GM23338 (cell line): ENCODE results near the gene PRR29. TPM values are rescaled to one million over a fixed set of nuclear protein-coding genes. Genes with fewer than 3 reads are reported as not detected.

Source experiments
- ATAC-seq: fragments of 200-7000 bp; cut with Tn5 transposase; 3 replicates; pipeline ENCODE4 v1.9.1; 2020
- DNase-seq: peaks from one replicate; pipeline ENCODE4 v3.0.0-alpha.2; 2015; ENCODE audit warnings: low spot score
- H2AFZ ChIP-seq: fragments of 200-600 bp; sonication (generic); 2 replicates; pipeline ENCODE4 v1.8.0; 2016; ENCODE audit warnings: antibody characterized with exemption, mild to moderate bottlenecking, moderate library complexity
- H3F3A ChIP-seq: fragments of 200-600 bp; sonication (generic); replicated peaks from 2 replicates; pipeline ENCODE4 v1.8.0; 2017; ENCODE audit warnings: antibody characterized with exemption, mixed run types, low read depth
- H3K27ac ChIP-seq: fragments of 200-600 bp; sonication (generic); 2 replicates; pipeline ENCODE4 v1.6.1; 2016; ENCODE audit warnings: low read depth
- H3K27me3 ChIP-seq: fragments of 200-600 bp; sonication (generic); 2 replicates; pipeline ENCODE4 v1.8.0; 2016; ENCODE audit warnings: mild to moderate bottlenecking, mixed run types, moderate library complexity; ENCODE audit not compliant: insufficient read depth
- H3K36me3 ChIP-seq: fragments of 200-600 bp; sonication (generic); 2 replicates; pipeline ENCODE4 v1.8.0; 2016; ENCODE audit warnings: mild to moderate bottlenecking; ENCODE audit not compliant: insufficient read depth
- H3K4me1 ChIP-seq: fragments of 200-600 bp; sonication (generic); 2 replicates; pipeline ENCODE4 v1.8.0; 2016; ENCODE audit warnings: mild to moderate bottlenecking, moderate library complexity; ENCODE audit not compliant: insufficient read depth
- H3K4me2 ChIP-seq: fragments of 200-600 bp; sonication (generic); 2 replicates; pipeline ENCODE4 v1.7.1; 2017; ENCODE audit warnings: mixed run types
- H3K4me3 ChIP-seq: fragments of 200-600 bp; sonication (generic); 2 replicates; pipeline ENCODE4 v1.6.1; 2016; ENCODE audit warnings: mixed run types
- H3K79me2 ChIP-seq: fragments of 200-600 bp; sonication (generic); replicated peaks from 2 replicates; pipeline ENCODE4 v1.8.0; 2017; ENCODE audit warnings: mild to moderate bottlenecking; ENCODE audit not compliant: insufficient read depth
- H3K9me2 ChIP-seq: fragments of 200-600 bp; sonication (generic); 2 replicates; pipeline ENCODE4 v1.8.0; 2017; ENCODE audit not compliant: insufficient read depth
- H4K20me1 ChIP-seq: fragments of 200-600 bp; sonication (generic); replicated peaks from 2 replicates; pipeline ENCODE4 v1.8.0; 2017; ENCODE audit warnings: mild to moderate bottlenecking; ENCODE audit not compliant: insufficient read depth
- H3K27ac Mint-ChIP-seq: 2 replicates; pipeline ENCODE4 v1.8.0; 2020; ENCODE audit warnings: inconsistent platforms, mild to moderate bottlenecking, moderate library complexity, mixed read lengths
- H3K27me3 Mint-ChIP-seq: 3 replicates; pipeline ENCODE4 v1.8.0; 2022; ENCODE audit warnings: low read depth, mild to moderate bottlenecking, moderate library complexity, mixed read lengths, inconsistent platforms; ENCODE audit not compliant: insufficient read depth, poor library complexity
- H3K36me3 Mint-ChIP-seq: 3 replicates; pipeline ENCODE4 v1.8.0; 2021; ENCODE audit warnings: low read depth, mild to moderate bottlenecking, inconsistent platforms, moderate library complexity, mixed read lengths
- H3K4me1 Mint-ChIP-seq: 3 replicates; pipeline ENCODE4 v1.8.0; 2020; ENCODE audit warnings: mild to moderate bottlenecking, inconsistent platforms, mixed read lengths
- H3K4me3 Mint-ChIP-seq: 3 replicates; pipeline ENCODE4 v1.8.0; 2021; ENCODE audit warnings: moderate library complexity, mild to moderate bottlenecking, inconsistent platforms, mixed read lengths
- H3K9me3 Mint-ChIP-seq: 3 replicates; pipeline ENCODE4 v1.8.0; 2020; ENCODE audit warnings: moderate library complexity, mild to moderate bottlenecking, inconsistent platforms, mixed read lengths
- CTCF ChIP-seq, 2 experiments: fragments of 200-600 bp in 1 of 2; sonication (generic) in 1 of 2; conservative IDR thresholded peaks; 2 replicates each; pipeline versions ENCODE4 v1.5.1 to v1.6.1; 2016 to 2017; ENCODE audit warnings: antibody characterized with exemption in 2 of 2, low read depth in 2 of 2, mild to moderate bottlenecking in 2 of 2, moderate library complexity in 1 of 2
- EZH2phosphoT487 ChIP-seq: fragments of 200-600 bp; sonication (generic); IDR thresholded peaks from one replicate; pipeline ENCODE4 v1.8.1; 2018; ENCODE audit warnings: antibody characterized with exemption; ENCODE audit not compliant: unreplicated experiment
- JUNB ChIP-seq: IDR thresholded peaks from one replicate; pipeline ENCODE4 v1.6.1; 2016; ENCODE audit warnings: antibody characterized with exemption; ENCODE audit not compliant: unreplicated experiment
- NANOG ChIP-seq: IDR thresholded peaks from 2 replicates; pipeline ENCODE4 v1.6.1; 2016; ENCODE audit warnings: antibody characterized with exemption, borderline replicate concordance
- REST ChIP-seq: IDR thresholded peaks from one replicate; pipeline ENCODE4 v1.6.1; 2018; ENCODE audit warnings: antibody characterized with exemption; ENCODE audit not compliant: unreplicated experiment
- STAT1 ChIP-seq: IDR thresholded peaks from one replicate; pipeline ENCODE4 v1.6.1; 2016; ENCODE audit warnings: antibody characterized with exemption; ENCODE audit not compliant: unreplicated experiment
- ZNF331 ChIP-seq: fragments of 250-450 bp; sonication (Bioruptor Pico); IDR thresholded peaks from 2 replicates; pipeline ENCODE4 v1.5.0; 2020; ENCODE audit warnings: low read depth, mild to moderate bottlenecking, moderate library complexity
- polyA plus RNA-seq: library from polyadenylated mRNA; unstranded; fragments of >200 nt; fragmentation: Nextera tagmentation; extraction: Ambion mirVana; gene quantifications from 2 replicates; pipeline ENCODE4 v1.2.1, GENCODE V29; 2016
- total RNA-seq: library from RNA; depleted of rRNA; stranded (reverse); fragments of >200 nt; shearing (Covaris generic); gene quantifications from 2 replicates; pipeline ENCODE4 v1.2.3, GENCODE V29; 2014

PRR29 gene
- total and polyA plus RNA-seq, 2 experiments from 2014 or later = 0.24 to 1.3 TPM

GRCh38 chr17:64001091-64001579 lies 3.0 kb downstream of the PRR29 start:
- Histone ChIP-seq H3K4me3 (no peak overlapping the region), H3F3A (no peaks in the 10 kb centered on the region), H3K79me2 (no peaks in the 10 kb centered on the region), H3K4me2 (no peak overlapping the region), H2AFZ (no peak overlapping the region), H3K27ac (no peak overlapping the region), H4K20me1 (no peaks in the 10 kb centered on the region), H3K27me3 (peaks cover 22% of the 10 kb centered on the region), H3K4me1 (peaks cover 10% of the 10 kb centered on the region), H3K36me3 (no peaks in the 10 kb centered on the region), H3K9me2 (no peaks in the 10 kb centered on the region)
- Mint-ChIP-seq H3K9me3 (no peaks in the 10 kb centered on the region; the same call in 2 of the 3 replicates), H3K4me1 (peaks cover 24% of the 10 kb centered on the region), H3K27ac (no peak overlapping the region), H3K27me3 (peaks cover 25% of the 10 kb centered on the region), H3K36me3 (no peaks in the 10 kb centered on the region), H3K4me3 (no peak overlapping the region)
- ATAC-seq (no peak), DNase-seq (no peak)
- TF ChIP-seq JUNB = no peak
- no peak for TF ChIP-seq EZH2phosphoT487
- no peak for TF ChIP-seq REST
- TF ChIP-seq NANOG = no peak
- TF ChIP-seq CTCF (conservative IDR thresholded peaks at IDR 0.05; ENCODE audit: low read depth in 2 of 2) = no peak
- TF ChIP-seq ZNF331 (CRISPR knock-in tag) = no peak

- Histone ChIP-seq H3K4me2 (no peak overlapping the region), H3K4me3 (no peak overlapping the region), H3K79me2 (no peaks in the 10 kb centered on the region), H3K36me3 (no peaks in the 10 kb centered on the region), H4K20me1 (no peaks in the 10 kb centered on the region), H3K4me1 (peaks cover 9% of the 10 kb centered on the region), H3K9me2 (no peaks in the 10 kb centered on the region), H2AFZ (no peak overlapping the region), H3K27me3 (peaks cover 18% of the 10 kb centered on the region), H3K27ac (no peak overlapping the region), H3F3A (no peaks in the 10 kb centered on the region)
- no peak overlapping the region for H3K27ac Mint-ChIP-seq
- ATAC-seq = no peak
- peaks cover 24% of the 10 kb centered on the region for H3K4me1 Mint-ChIP-seq
- DNase-seq = no peak
- no peak for TF ChIP-seq STAT1
- no peak for TF ChIP-seq JUNB
- no peak for TF ChIP-seq ZNF331 (CRISPR knock-in tag)
- no peak for TF ChIP-seq REST
- no peak for TF ChIP-seq EZH2phosphoT487
- H3K4me3 Mint-ChIP-seq = no peak overlapping the region
- H3K36me3 Mint-ChIP-seq = no peaks in the 10 kb centered on the region
- peaks cover 25% of the 10 kb centered on the region for H3K27me3 Mint-ChIP-seq
- no peaks in the 10 kb centered on the region; the same call in 2 of the 3 replicates for H3K9me3 Mint-ChIP-seq
Measured at GRCh38 chr17:64001763-64002529, 3.8 kb downstream of the PRR29 start.
